NT2/D1 (cell line): ENCODE results near the gene KIZ.

Experiments used
- SUZ12 ChIP-seq: IDR thresholded peaks from 2 replicates; pipeline ENCODE4 v1.6.1; 2011; ENCODE audit not compliant: insufficient read length, insufficient read depth; ENCODE audit errors: extremely low read depth
- YY1 ChIP-seq: IDR thresholded peaks from 2 replicates; pipeline ENCODE4 v1.6.1; 2011; ENCODE audit not compliant: insufficient read length, insufficient read depth

- TF ChIP-seq SUZ12 (no peak), YY1 (no peak)
These were observed 76.4 kb downstream of the KIZ start for GRCh38 chr20:21202259-21202658.
